ENCODE results near the gene SECISBP2. TPM values are rescaled to one million over a fixed set of nuclear protein-coding genes. Genes with fewer than 3 reads are reported as not detected.

The SECISBP2 gene
- total RNA-seq, 1 donor from 2014 or later, result 47.3 TPM

GRCh38 chr9:89312222-89312571 lies 6.1 kb upstream of the SECISBP2 start:
- no peaks in the 10 kb centered on the region for H3K27me3 ChIP-seq (ENCODE audit: control insufficient read depth, insufficient read depth, low read length)
- no peak for DNase-seq (ENCODE audit: low read depth)
- TF ChIP-seq CTCF (IDR thresholded peaks at IDR 0.05; ENCODE audit: insufficient read depth, low read length, poor library complexity, severe bottlenecking), result no peak
- peak overlapping the region; percentile 97 for H3K4me3 ChIP-seq (ENCODE audit: low read depth, low read length)
- H3K36me3 ChIP-seq (ENCODE audit: control insufficient read depth, insufficient read depth, low read length), result no peaks in the 10 kb centered on the region

GRCh38 chr9:89313842-89314241 lies 4.5 kb upstream of the SECISBP2 start:
- TF ChIP-seq CTCF (IDR thresholded peaks at IDR 0.05; ENCODE audit: insufficient read depth, low read length, poor library complexity, severe bottlenecking), result no peak
- no peaks in the 10 kb centered on the region for H3K36me3 ChIP-seq (ENCODE audit: control insufficient read depth, insufficient read depth, low read length)
- H3K27me3 ChIP-seq (ENCODE audit: control insufficient read depth, insufficient read depth, low read length), result no peaks in the 10 kb centered on the region
- peak overlapping the region; percentile 97 for H3K4me3 ChIP-seq (ENCODE audit: low read depth, low read length)
- no peak for DNase-seq (ENCODE audit: low read depth)

GRCh38 chr9:89314955-89315354 lies 3.3 kb upstream of the SECISBP2 start:
- no peak overlapping the region for H3K4me3 ChIP-seq (ENCODE audit: low read depth, low read length)

GRCh38 chr9:89315482-89315881 lies 2.8 kb upstream of the SECISBP2 start:
- DNase-seq (ENCODE audit: low read depth), result no peak
- no peak for TF ChIP-seq CTCF (IDR thresholded peaks at IDR 0.05; ENCODE audit: insufficient read depth, low read length, poor library complexity, severe bottlenecking)
- Histone ChIP-seq H3K4me3 (ENCODE audit: low read depth, low read length) (no peak overlapping the region), H3K27me3 (ENCODE audit: control insufficient read depth, insufficient read depth, low read length) (no peaks in the 10 kb centered on the region), H3K36me3 (ENCODE audit: control insufficient read depth, insufficient read depth, low read length) (no peaks in the 10 kb centered on the region)

More at GRCh38 chr9:89314955-89315354, 3.3 kb upstream of the SECISBP2 start:
- H3K27me3 ChIP-seq (ENCODE audit: control insufficient read depth, insufficient read depth, low read length), result no peaks in the 10 kb centered on the region
- no peak for DNase-seq (ENCODE audit: low read depth)
- H3K36me3 ChIP-seq (ENCODE audit: control insufficient read depth, insufficient read depth, low read length), result no peaks in the 10 kb centered on the region
- TF ChIP-seq CTCF (IDR thresholded peaks at IDR 0.05; ENCODE audit: insufficient read depth, low read length, poor library complexity, severe bottlenecking), result no peak

- H3K4me3 ChIP-seq (ENCODE audit: low read depth, low read length), result no peak overlapping the region
- no peak for TF ChIP-seq CTCF (IDR thresholded peaks at IDR 0.05; ENCODE audit: insufficient read depth, low read length, poor library complexity, severe bottlenecking)
- no peaks in the 10 kb centered on the region for H3K36me3 ChIP-seq (ENCODE audit: control insufficient read depth, insufficient read depth, low read length)
- H3K27me3 ChIP-seq (ENCODE audit: control insufficient read depth, insufficient read depth, low read length), result no peaks in the 10 kb centered on the region
- no peak for DNase-seq (ENCODE audit: low read depth)
Observed at GRCh38 chr9:89317282-89317681, 1.0 kb upstream of the SECISBP2 start.

All from kidney epithelial cell (primary cell).